ENCODE measurements around the gene NCK1.

GRCh38 chr3:136861890-136862616 is at the start of gene NCK1:
- TF ChIP-seq, protein P1, sequence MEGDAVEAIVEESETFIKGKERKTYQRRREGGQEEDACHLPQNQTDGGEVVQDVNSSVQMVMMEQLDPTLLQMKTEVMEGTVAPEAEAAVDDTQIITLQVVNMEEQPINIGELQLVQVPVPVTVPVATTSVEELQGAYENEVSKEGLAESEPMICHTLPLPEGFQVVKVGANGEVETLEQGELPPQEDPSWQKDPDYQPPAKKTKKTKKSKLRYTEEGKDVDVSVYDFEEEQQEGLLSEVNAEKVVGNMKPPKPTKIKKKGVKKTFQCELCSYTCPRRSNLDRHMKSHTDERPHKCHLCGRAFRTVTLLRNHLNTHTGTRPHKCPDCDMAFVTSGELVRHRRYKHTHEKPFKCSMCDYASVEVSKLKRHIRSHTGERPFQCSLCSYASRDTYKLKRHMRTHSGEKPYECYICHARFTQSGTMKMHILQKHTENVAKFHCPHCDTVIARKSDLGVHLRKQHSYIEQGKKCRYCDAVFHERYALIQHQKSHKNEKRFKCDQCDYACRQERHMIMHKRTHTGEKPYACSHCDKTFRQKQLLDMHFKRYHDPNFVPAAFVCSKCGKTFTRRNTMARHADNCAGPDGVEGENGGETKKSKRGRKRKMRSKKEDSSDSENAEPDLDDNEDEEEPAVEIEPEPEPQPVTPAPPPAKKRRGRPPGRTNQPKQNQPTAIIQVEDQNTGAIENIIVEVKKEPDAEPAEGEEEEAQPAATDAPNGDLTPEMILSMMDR (conservative IDR thresholded peaks at IDR 0.05 in 1 of 2, IDR thresholded peaks at IDR 0.05 in 1 of 2; ENCODE audit: low read depth in 1 of 2, low read length in 2 of 2), result no peak
- TF ChIP-seq EZH2 (IDR thresholded peaks at IDR 0.05; ENCODE audit: low read length, missing control alignments), result no peak

All from fibroblast of lung (primary cell).